ENCODE results near the gene GFRA3. TPM values are rescaled to one million over a fixed set of nuclear protein-coding genes. Genes with fewer than 3 reads are reported as not detected.

GFRA3 gene
- total RNA-seq, 1 experiment from 2014 or later = 2.4 TPM

DNA sequence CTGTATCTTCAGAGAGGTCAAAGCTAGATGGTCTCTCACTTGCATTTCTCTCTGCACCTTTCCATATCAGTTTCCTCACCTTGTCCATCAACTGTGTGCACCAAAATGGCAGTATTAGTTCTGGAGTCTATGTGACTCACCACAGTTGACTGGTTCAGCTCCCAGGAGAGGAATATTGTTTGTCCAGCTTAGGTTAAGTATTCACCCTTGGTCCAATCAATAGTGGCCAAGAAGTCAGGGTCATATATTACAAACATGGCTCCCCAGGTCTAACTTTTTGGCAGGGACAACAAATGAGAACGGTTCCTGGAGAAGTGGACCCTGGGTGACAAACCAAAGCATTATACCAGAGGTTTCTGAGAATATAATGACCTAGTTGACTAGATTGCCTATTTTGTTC lies 36.4 kb downstream of the GFRA3 start:
- Histone ChIP-seq H3K4me1 (no peaks in the 10 kb centered on the region), H3K9me3 (no peaks in the 10 kb centered on the region), H3K27me3 (replicated peaks; ENCODE audit: control insufficient read depth, insufficient read depth, low read length) (no peaks in the 10 kb centered on the region), H3K4me3 (ENCODE audit: low read depth, low read length) (no peak overlapping the region), H3K36me3 (ENCODE audit: control insufficient read depth, insufficient read depth, low read length) (no peaks in the 10 kb centered on the region)
- H3K36me3 Mint-ChIP-seq (ENCODE audit: insufficient read depth, unreplicated experiment) = no peaks in the 10 kb centered on the region
- H3K9me3 Mint-ChIP-seq (ENCODE audit: unreplicated experiment) = no peaks in the 10 kb centered on the region
- CTCF ChIA-PET = no interaction called here
- no peak for DNase-seq
- intact Hi-C loops (cut with micrococcal nuclease; ENCODE audit: unreplicated experiment) = no loop called here
- no peaks in the 10 kb centered on the region for H3K27me3 Mint-ChIP-seq (ENCODE audit: insufficient read depth, unreplicated experiment)
- H3K4me3 Mint-ChIP-seq (ENCODE audit: unreplicated experiment) = no peak overlapping the region
- H3K4me1 Mint-ChIP-seq (ENCODE audit: low read depth, unreplicated experiment) = peaks cover 8% of the 10 kb centered on the region
- H3K27ac Mint-ChIP-seq (ENCODE audit: unreplicated experiment) = no peak overlapping the region
- POLR2A ChIA-PET = no interaction called here
- BruUV-seq (replicated peaks) = no TSS peak
- no peak for TF ChIP-seq CTCF (IDR thresholded peaks at IDR 0.05; ENCODE audit: insufficient read depth in 1 of 2, low read depth in 1 of 2, low read length in 1 of 2, severe bottlenecking in 1 of 2, unreplicated experiment in 1 of 2)

DNA sequence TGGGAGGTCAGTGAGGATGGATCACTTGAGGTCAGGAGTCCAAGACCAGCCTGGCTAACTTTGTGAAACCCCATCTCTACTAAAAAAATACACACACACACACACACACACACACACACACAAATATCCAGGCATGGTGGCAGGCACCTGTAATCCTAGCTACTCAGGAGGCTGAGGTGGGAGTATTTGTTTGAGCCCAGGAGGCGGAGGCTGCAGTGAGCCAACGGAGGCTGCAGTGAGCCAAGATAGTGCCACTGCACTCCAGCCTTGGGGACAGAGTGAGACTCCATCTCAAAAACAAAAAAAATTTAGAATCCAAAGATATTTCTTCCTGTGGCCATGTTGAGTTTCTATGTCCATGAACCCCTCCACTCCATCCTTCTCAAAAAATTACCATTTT lies 39.8 kb downstream of the GFRA3 start:
- no TSS peak for BruUV-seq (replicated peaks)
- no peak for DNase-seq
- Mint-ChIP-seq H3K4me3 (ENCODE audit: unreplicated experiment) (no peak overlapping the region), H3K36me3 (ENCODE audit: insufficient read depth, unreplicated experiment) (no peaks in the 10 kb centered on the region), H3K27ac (ENCODE audit: unreplicated experiment) (no peak overlapping the region), H3K9me3 (ENCODE audit: unreplicated experiment) (no peaks in the 10 kb centered on the region), H3K4me1 (ENCODE audit: low read depth, unreplicated experiment) (peaks cover 6% of the 10 kb centered on the region), H3K27me3 (ENCODE audit: insufficient read depth, unreplicated experiment) (no peaks in the 10 kb centered on the region)
- H3K36me3 ChIP-seq (ENCODE audit: control insufficient read depth, insufficient read depth, low read length) = no peaks in the 10 kb centered on the region
- no peaks in the 10 kb centered on the region for H3K4me1 ChIP-seq
- POLR2A ChIA-PET = no interaction called here
- H3K27me3 ChIP-seq (replicated peaks; ENCODE audit: control insufficient read depth, insufficient read depth, low read length) = no peaks in the 10 kb centered on the region
- no peak overlapping the region for H3K4me3 ChIP-seq (ENCODE audit: low read depth, low read length)
- no peaks in the 10 kb centered on the region for H3K9me3 ChIP-seq
- TF ChIP-seq CTCF (IDR thresholded peaks at IDR 0.05; ENCODE audit: insufficient read depth in 1 of 2, low read depth in 1 of 2, low read length in 1 of 2, severe bottlenecking in 1 of 2, unreplicated experiment in 1 of 2) = no peak
- CTCF ChIA-PET = no interaction called here
- intact Hi-C loops (cut with micrococcal nuclease; ENCODE audit: unreplicated experiment) = no loop called here

DNA sequence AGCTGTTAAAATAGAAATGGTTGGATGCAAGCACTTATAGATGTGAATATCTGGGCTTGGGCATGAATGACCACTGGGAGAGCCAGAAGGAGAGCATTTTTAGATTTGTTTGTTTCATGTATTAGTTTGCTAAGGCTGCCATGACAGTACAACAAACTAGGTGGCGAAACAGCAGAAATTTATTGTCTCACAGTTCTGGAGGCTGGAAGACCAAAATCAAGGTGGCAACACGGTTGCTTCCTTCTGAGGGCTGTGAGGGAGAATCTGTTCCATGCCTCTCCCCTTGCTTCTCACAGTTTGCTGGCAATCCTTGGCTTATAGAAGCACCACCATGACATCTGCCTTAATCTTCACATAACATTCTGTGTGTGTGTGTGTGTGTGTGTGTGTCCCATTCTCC lies 41.1 kb downstream of the GFRA3 start:
- TF ChIP-seq CTCF (IDR thresholded peaks at IDR 0.05; ENCODE audit: insufficient read depth in 1 of 2, low read depth in 1 of 2, low read length in 1 of 2, severe bottlenecking in 1 of 2, unreplicated experiment in 1 of 2) = no peak
- no peaks in the 10 kb centered on the region for H3K36me3 Mint-ChIP-seq (ENCODE audit: insufficient read depth, unreplicated experiment)
- DNase-seq = no peak
- no peak overlapping the region for H3K27ac Mint-ChIP-seq (ENCODE audit: unreplicated experiment)
- ChIA-PET CTCF (interaction anchor here (0.8 kb wide), 1 partner anchor 50 kb away, joined by 3 read pairs; no protein-coding TSS in a partner anchor), POLR2A (no interaction called here)
- no peaks in the 10 kb centered on the region for H3K9me3 Mint-ChIP-seq (ENCODE audit: unreplicated experiment)
- no peaks in the 10 kb centered on the region for H3K27me3 Mint-ChIP-seq (ENCODE audit: insufficient read depth, unreplicated experiment)
- H3K4me3 Mint-ChIP-seq (ENCODE audit: unreplicated experiment) = no peak overlapping the region
- H3K4me1 Mint-ChIP-seq (ENCODE audit: low read depth, unreplicated experiment) = peaks cover 6% of the 10 kb centered on the region
- Histone ChIP-seq H3K4me1 (no peaks in the 10 kb centered on the region), H3K9me3 (no peaks in the 10 kb centered on the region), H3K4me3 (ENCODE audit: low read depth, low read length) (no peak overlapping the region), H3K36me3 (ENCODE audit: control insufficient read depth, insufficient read depth, low read length) (no peaks in the 10 kb centered on the region), H3K27me3 (replicated peaks; ENCODE audit: control insufficient read depth, insufficient read depth, low read length) (no peaks in the 10 kb centered on the region)
- intact Hi-C loops (cut with micrococcal nuclease; ENCODE audit: unreplicated experiment) = no loop called here
- no TSS peak for BruUV-seq (replicated peaks)
